ENCODE data around the gene GCC2. TPM values are rescaled to one million over a fixed set of nuclear protein-coding genes. Genes with fewer than 3 reads are reported as not detected.

Gene GCC2
- total RNA-seq, 4 donors from 2014 or later, result 36.6 to 57.7 (median 43.0) TPM

DNA sequence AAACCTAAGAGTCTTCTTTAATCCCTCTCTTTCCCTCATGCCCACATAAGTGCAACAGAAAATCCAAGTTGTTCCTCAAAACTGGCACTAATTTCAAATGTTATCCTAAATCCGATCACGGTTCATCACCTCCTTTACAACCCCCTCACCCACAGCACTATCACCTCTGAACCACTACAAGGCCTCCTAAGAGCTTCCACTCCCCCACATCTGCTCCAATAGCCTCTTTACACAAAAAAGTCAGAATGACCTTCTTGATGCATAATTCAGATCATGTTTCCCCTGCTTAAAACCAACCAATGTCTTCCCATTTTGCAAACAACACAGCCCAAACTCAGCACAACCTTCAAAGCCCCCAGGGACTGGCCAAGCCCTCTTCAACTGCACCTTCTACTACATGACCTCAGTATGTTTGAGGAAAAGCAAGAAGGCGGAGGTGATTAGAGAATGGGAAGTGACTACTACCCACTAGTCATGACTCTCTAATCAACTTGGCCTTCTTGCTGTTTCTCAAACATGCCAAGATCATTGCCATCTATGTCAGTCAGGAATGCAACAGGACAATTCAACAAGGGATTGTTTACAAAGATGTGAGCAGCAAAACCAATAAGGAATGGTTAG lies 34.6 kb upstream of the GCC2 start:
- H3K27ac ChIP-seq, result no peak overlapping the region
- H3K4me3 ChIP-seq, result no peak overlapping the region
- no peaks in the 10 kb centered on the region for H3K4me1 ChIP-seq
- no peak for DNase-seq (ENCODE audit: low spot score in 2 of 2)
- 83 to 91% methylated on average over 3 of the region's 3 CpGs for WGBS, 2 donors
- H3K36me3 ChIP-seq, result no peaks in the 10 kb centered on the region
- H3K9me3 ChIP-seq, result no peaks in the 10 kb centered on the region
- TF ChIP-seq POLR2A (IDR thresholded peaks at IDR 0.05) (no peak), EP300 (IDR thresholded peaks at IDR 0.05) (no peak)
- TF ChIP-seq, protein P1, sequence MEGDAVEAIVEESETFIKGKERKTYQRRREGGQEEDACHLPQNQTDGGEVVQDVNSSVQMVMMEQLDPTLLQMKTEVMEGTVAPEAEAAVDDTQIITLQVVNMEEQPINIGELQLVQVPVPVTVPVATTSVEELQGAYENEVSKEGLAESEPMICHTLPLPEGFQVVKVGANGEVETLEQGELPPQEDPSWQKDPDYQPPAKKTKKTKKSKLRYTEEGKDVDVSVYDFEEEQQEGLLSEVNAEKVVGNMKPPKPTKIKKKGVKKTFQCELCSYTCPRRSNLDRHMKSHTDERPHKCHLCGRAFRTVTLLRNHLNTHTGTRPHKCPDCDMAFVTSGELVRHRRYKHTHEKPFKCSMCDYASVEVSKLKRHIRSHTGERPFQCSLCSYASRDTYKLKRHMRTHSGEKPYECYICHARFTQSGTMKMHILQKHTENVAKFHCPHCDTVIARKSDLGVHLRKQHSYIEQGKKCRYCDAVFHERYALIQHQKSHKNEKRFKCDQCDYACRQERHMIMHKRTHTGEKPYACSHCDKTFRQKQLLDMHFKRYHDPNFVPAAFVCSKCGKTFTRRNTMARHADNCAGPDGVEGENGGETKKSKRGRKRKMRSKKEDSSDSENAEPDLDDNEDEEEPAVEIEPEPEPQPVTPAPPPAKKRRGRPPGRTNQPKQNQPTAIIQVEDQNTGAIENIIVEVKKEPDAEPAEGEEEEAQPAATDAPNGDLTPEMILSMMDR (IDR thresholded peaks at IDR 0.05), result no peak
- no peaks in the 10 kb centered on the region for H3K27me3 ChIP-seq

DNA sequence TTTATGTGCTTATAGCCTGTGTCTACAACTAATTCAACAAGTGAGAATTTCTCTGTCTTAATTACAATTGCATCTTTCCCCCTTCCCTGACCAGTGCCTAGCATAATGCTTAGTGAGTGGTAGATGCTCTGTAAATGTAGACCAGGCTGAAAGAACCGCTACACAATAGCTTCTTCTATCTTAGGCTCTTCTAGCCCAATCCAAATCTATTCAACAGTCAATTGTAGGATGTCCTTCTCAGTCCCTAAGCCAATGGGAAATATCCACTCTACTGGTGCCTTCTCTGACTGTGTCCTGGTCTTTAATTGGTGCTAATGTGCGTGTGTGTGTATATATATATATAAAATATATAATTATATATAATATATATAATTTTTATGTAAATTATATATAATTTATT lies 34.1 kb upstream of the GCC2 start:
- H3K27me3 ChIP-seq, result no peaks in the 10 kb centered on the region
- H3K9me3 ChIP-seq, result no peaks in the 10 kb centered on the region
- H3K27ac ChIP-seq, result no peak overlapping the region
- TF ChIP-seq POLR2A (IDR thresholded peaks at IDR 0.05), result no peak
- TF ChIP-seq, protein P1 (IDR thresholded peaks at IDR 0.05), result no peak
- no peak for TF ChIP-seq EP300 (IDR thresholded peaks at IDR 0.05)
- no peak for DNase-seq (ENCODE audit: low spot score in 2 of 2)
- H3K36me3 ChIP-seq, result no peaks in the 10 kb centered on the region
- H3K4me3 ChIP-seq, result no peak overlapping the region
- WGBS, 2 donors, result 92 to 98% methylated on average over 2 of the region's 2 CpGs
- H3K4me1 ChIP-seq, result no peaks in the 10 kb centered on the region

DNA sequence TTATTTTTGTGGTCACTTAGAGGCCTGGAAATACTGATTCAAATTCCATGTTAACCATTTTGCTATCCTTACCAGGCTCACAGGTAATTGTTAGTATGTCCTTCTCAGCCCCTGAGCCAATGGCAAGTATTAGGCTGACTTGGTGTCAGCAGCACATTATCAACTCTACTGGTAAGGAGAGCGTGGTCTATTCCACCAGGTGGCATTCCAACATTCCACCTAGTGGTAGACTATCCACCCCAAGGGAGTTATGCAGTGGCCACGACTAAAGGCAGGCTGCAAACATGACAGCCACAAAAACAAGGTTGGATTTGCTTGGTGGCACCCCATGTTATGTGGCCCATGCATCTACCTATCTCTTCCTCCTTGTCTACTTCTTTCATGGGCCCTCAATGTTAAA lies 31.8 kb upstream of the GCC2 start:
- H3K36me3 ChIP-seq, result no peaks in the 10 kb centered on the region
- no peak overlapping the region for H3K4me3 ChIP-seq
- H3K27me3 ChIP-seq, result no peaks in the 10 kb centered on the region
- H3K9me3 ChIP-seq, result no peaks in the 10 kb centered on the region
- no peaks in the 10 kb centered on the region for H3K4me1 ChIP-seq
- 80 to 88% methylated on average over 2 of the region's 2 CpGs for WGBS, 2 donors
- TF ChIP-seq POLR2A (IDR thresholded peaks at IDR 0.05) (no peak), EP300 (IDR thresholded peaks at IDR 0.05) (no peak)
- TF ChIP-seq, protein P1 (IDR thresholded peaks at IDR 0.05), result no peak
- no peak overlapping the region for H3K27ac ChIP-seq
- no peak for DNase-seq (ENCODE audit: low spot score in 2 of 2)

DNA sequence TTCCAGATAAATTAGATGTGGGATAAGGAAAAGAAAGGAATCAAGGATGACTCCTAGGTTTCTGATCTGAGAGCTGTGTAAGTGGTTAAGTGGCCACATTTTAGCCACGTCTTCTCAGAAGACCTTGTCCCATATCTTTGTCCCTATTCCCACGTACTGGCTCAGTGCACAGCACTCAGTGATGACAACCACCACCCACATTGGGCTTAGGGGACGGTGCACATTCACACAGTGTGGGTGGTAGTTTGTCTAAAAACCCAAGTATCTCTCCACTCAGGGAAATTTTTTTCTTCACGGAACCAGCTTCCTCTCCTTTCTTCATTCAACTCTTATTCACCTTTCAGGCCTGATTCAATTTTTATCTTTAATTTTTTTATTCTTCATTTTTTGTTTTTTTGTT lies 30.6 kb upstream of the GCC2 start:
- no peaks in the 10 kb centered on the region for H3K27me3 ChIP-seq
- no peak for DNase-seq (ENCODE audit: low spot score in 2 of 2)
- 63 to 70% methylated on average over 4 of the region's 4 CpGs for WGBS, 2 donors

DNA sequence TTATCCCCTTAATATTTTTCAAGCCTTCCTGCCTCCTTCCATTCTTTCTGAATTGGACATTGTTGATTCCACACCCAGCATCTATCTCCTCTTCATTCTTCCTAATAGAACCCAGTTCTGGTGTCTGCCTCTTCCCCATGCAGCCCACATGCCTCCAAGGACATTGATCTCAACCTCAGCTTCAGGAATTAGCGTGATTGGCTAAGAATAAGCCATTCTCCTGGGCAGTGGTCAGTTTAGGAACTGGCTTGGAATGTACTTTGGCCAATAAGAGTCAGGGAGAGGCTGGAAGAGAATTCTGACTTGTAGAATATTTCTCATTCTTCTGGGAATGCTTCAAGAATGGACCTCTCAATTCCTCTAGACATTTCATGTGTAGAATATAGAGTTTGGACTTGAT lies 25.9 kb upstream of the GCC2 start:
- WGBS, 2 donors, result 83 to 85% methylated on average over 1 of the region's 1 CpG
- TF ChIP-seq EP300 (IDR thresholded peaks at IDR 0.05) (no peak), POLR2A (IDR thresholded peaks at IDR 0.05) (no peak)
- TF ChIP-seq, protein P1 (IDR thresholded peaks at IDR 0.05), result no peak

More for the DNA sequence above, 30.6 kb upstream of the GCC2 start:
- Histone ChIP-seq H3K9me3 (no peaks in the 10 kb centered on the region), H3K4me3 (no peak overlapping the region), H3K36me3 (no peaks in the 10 kb centered on the region), H3K27ac (no peak overlapping the region), H3K4me1 (no peaks in the 10 kb centered on the region)
- TF ChIP-seq POLR2A (IDR thresholded peaks at IDR 0.05), result no peak
- TF ChIP-seq, protein P1 (IDR thresholded peaks at IDR 0.05), result no peak
- no peak for TF ChIP-seq EP300 (IDR thresholded peaks at IDR 0.05)

More for the DNA sequence above, 25.9 kb upstream of the GCC2 start:
- DNase-seq (ENCODE audit: low spot score in 2 of 2), result no peak
- Histone ChIP-seq H3K4me3 (no peak overlapping the region), H3K36me3 (no peaks in the 10 kb centered on the region), H3K4me1 (no peaks in the 10 kb centered on the region), H3K27ac (no peak overlapping the region), H3K27me3 (no peaks in the 10 kb centered on the region), H3K9me3 (no peaks in the 10 kb centered on the region)

All from tibial nerve (tissue), 4 donors.